Measurements from ENCODE around the gene PLCD3.

PLCD3 gene

GRCh38 chr17:45063198-45063597 is 69.1 kb downstream of the PLCD3 start:
- no peak for DNase-seq

DNA sequence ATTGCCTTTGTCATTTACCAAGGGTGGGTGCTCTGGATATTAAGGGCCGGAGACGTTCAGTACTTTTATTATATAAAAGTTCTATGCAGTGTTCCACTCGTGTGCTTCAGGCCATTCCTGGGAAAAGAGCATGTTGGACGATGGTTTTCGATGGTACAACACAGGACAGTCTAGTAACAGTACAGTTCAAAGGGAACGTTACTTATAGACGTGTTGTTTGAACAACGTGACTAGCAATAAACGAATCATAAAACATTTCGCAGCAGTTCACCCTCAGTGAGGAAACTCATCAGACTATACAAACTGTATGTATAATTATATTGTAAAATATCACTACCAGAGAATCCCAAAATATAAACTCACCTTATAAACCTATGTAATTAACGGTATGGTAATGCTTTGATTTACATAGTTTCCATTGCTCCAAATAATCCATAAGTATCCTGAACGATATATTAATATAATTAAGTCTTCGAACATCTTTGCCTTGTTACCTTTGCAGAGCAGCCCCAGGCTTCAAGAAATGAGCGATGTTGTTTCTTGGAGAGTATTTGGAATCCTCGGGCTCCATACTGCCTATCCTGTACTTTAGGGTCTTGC is 70.6 kb downstream of the PLCD3 start:
- DNase-seq = no peak

- peak; percentile 99 for DNase-seq
These were observed 71.3 kb downstream of the PLCD3 start, which contains the start of gene NMT1 for GRCh38 chr17:45060797-45061605. Gene NMT1 (plus strand): TSS chr17:45061317. CDS start chr17:45061330, 13 bp downstream.

DNA sequence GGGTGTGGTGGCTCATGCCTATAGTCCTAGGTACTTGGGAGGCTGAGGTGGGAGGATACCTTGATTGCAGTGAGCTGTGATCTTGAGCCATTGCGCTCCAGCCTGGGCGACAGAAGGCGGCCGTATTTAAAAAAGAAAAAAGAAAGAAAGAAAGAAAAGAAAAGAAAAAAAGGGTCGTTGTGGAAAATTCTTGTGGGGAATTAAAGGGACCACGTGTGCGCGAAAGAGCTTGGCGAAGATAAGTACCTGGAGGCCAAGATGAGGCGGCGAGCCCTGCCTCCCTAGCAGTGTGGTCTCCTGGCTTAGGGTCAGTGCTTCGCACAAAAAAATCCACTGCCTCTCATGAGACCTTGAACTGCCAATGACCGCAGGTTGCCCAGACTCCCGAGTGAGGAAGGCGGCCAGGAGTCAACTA is 71.9 kb downstream of the PLCD3 start:
- DNase-seq = no peak

Data from NCI-H226 (cell line).